CD4-positive, alpha-beta T cell (primary cell): ENCODE measurements around the gene MSI2. TPM values are rescaled to one million over a fixed set of nuclear protein-coding genes. Genes with fewer than 3 reads are reported as not detected.
A peak's percentile ranks its signal among the peaks of the same experiment; 100 is the strongest.

Source experiments
- ATAC-seq: fragments of 200-7000 bp; cut with Tn5 transposase; one replicate; pipeline ENCODE4 v1.10.0; 2022; ENCODE audit warnings: mild to moderate bottlenecking; ENCODE audit not compliant: poor library complexity
- CTCF ChIA-PET: fragments of 350-600 bp; sonication (Branson Sonifier 250); formaldehyde crosslinking; loops from one replicate; lab custom pipeline; 2021; ENCODE audit warnings: antibody characterized with exemption, inconsistent platforms; lab: Charles Lee
- POLR2A ChIA-PET: fragments of 350-600 bp; sonication (Branson Sonifier 250); formaldehyde crosslinking; loops from one replicate; lab custom pipeline; 2021; ENCODE audit warnings: antibody characterized with exemption, inconsistent platforms; lab: Charles Lee
- DNase-seq, 14 experiments: peaks; one replicate each; pipeline ENCODE4 v3.0.0-alpha.2; 2013 to 2020; ENCODE audit warnings: mixed read lengths in 2 of 14
- H3K27ac ChIP-seq, 2 donors: one replicate each; pipeline versions ENCODE4 v1.5.1 to v1.7.0; 2013; ENCODE audit warnings: low read length in 2 of 2, low read depth in 1 of 2, mild to moderate bottlenecking in 1 of 2
- H3K27me3 ChIP-seq, 2 experiments: 1 replicate in 1 of 2; 2 replicates in 1 of 2; pipeline versions ENCODE4 v1.6.1 to v1.7.0; 2013; ENCODE audit warnings: low read length in 2 of 2, control low read depth in 1 of 2, mild to moderate bottlenecking in 1 of 2, moderate library complexity in 1 of 2; ENCODE audit not compliant: insufficient read depth in 2 of 2, control insufficient read depth in 1 of 2
- H3K36me3 ChIP-seq: one replicate; pipeline ENCODE4 v1.6.1; 2013; ENCODE audit warnings: low read length, control low read depth; ENCODE audit not compliant: insufficient read depth
- H3K4me1 ChIP-seq: one replicate; pipeline ENCODE4 v1.6.1; 2013; ENCODE audit warnings: low read length, control low read depth; ENCODE audit not compliant: insufficient read depth
- H3K4me3 ChIP-seq: one replicate; pipeline ENCODE4 v1.5.1; 2013; ENCODE audit warnings: mild to moderate bottlenecking, low read length, moderate library complexity
- H3K9me3 ChIP-seq, 2 experiments: 1 replicate in 1 of 2; 2 replicates in 1 of 2; pipeline versions ENCODE4 v1.6.1 to v1.7.0; 2013; ENCODE audit warnings: low read length in 2 of 2, mild to moderate bottlenecking in 2 of 2, control low read depth in 1 of 2, moderate library complexity in 1 of 2; ENCODE audit not compliant: control insufficient read depth in 1 of 2, insufficient read depth in 1 of 2
- H3K27ac Mint-ChIP-seq: one replicate; pipeline ENCODE4 v1.8.0; 2020; ENCODE audit warnings: mixed read lengths
- H3K27me3 Mint-ChIP-seq: one replicate; pipeline ENCODE4 v1.8.0; 2021; ENCODE audit warnings: mixed read lengths
- H3K36me3 Mint-ChIP-seq: one replicate; pipeline ENCODE4 v1.8.0; 2021; ENCODE audit warnings: low read depth, mixed read lengths
- H3K4me1 Mint-ChIP-seq: one replicate; pipeline ENCODE4 v1.8.0; 2021; ENCODE audit warnings: low read depth, mixed read lengths
- H3K4me3 Mint-ChIP-seq: one replicate; pipeline ENCODE4 v1.8.0; 2020; ENCODE audit warnings: mild to moderate bottlenecking, mixed read lengths
- H3K9me3 Mint-ChIP-seq: one replicate; pipeline ENCODE4 v1.8.0; 2020; ENCODE audit warnings: mixed read lengths
- CTCF ChIP-seq: fragments of 200-600 bp; IDR thresholded peaks from one replicate; pipeline ENCODE4 v1.8.0; 2022; ENCODE audit warnings: antibody characterized with exemption, mild to moderate bottlenecking
- intact Hi-C, 2 experiments: fragments of 100-400 bp; cut with DNase I in 1 of 2; cut with micrococcal nuclease in 1 of 2; formaldehyde crosslinking; loops; one replicate each; pipeline versions ENCODE4 v1.15.1 to v1.9.0; 2023 to 2025; cut with DNase I, micrococcal nuclease
- total RNA-seq, 174 experiments: library from RNA in 2 of 174; stranded (reverse) in 2 of 174; gene quantifications; one replicate each; pipeline ENCODE4 v1.2.3 and lab custom pipeline; 2021 to 2026

MSI2 gene
- total RNA-seq, 2 experiments from 2014 or later = 129 to 132 TPM

- no peak overlapping the region for H3K4me3 ChIP-seq
- Mint-ChIP-seq H3K9me3 (no peaks in the 10 kb centered on the region), H3K36me3 (no peaks in the 10 kb centered on the region), H3K27ac (peak overlapping the region; percentile 76), H3K4me1 (no peaks in the 10 kb centered on the region), H3K27me3 (no peaks in the 10 kb centered on the region), H3K4me3 (no peak overlapping the region)
- no peak for TF ChIP-seq CTCF
- H3K27ac ChIP-seq = peak overlapping the region in 1 of 2 donors; percentile 29
- CTCF ChIA-PET = interaction anchor here (0.5 kb wide), 1 partner anchor 39 kb away, joined by 3 read pairs; no protein-coding TSS in a partner anchor
- H3K27me3 ChIP-seq = no peaks in the 10 kb centered on the region
- POLR2A ChIA-PET = no interaction called here
- H3K4me1 ChIP-seq = peaks cover 6% of the 10 kb centered on the region
- peaks cover 0 to 5% of the 10 kb centered on the region in 2 experiments for H3K9me3 ChIP-seq
- ATAC-seq (no peak), DNase-seq (no peak)
- no peaks in the 10 kb centered on the region for H3K36me3 ChIP-seq
- intact Hi-C loops = no loop called here
These were observed 410.0 kb downstream of the MSI2 start for GRCh38 chr17:57666201-57666870.

DNA sequence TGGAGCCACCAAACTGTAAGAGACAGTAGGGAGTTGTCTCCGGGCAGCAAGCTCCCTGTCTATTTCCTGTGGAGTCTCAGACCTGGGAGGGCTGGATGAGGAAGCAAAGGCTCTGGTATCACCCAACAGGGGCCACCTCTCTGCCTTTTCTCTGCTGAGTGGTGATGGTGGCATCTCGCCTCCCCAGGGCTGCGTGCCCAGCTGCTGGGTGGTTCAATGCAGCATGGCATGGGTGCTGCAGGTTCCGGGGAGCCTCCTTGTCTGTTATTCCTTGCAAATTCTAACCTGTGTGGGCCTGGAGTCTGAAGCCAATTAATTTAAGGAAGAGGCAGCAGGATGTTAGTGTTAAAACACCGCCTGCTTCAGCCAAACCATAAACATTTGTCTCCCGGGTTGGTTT lies 410.6 kb downstream of the MSI2 start:
- no peak overlapping the region for H3K4me3 Mint-ChIP-seq
- no peak for TF ChIP-seq CTCF
- Histone ChIP-seq H3K9me3 (peaks cover 0 to 5% of the 10 kb centered on the region in 2 experiments), H3K4me1 (peaks cover 11% of the 10 kb centered on the region), H3K27ac (no peak overlapping the region), H3K27me3 (no peaks in the 10 kb centered on the region), H3K4me3 (no peak overlapping the region), H3K36me3 (no peaks in the 10 kb centered on the region)
- no peaks in the 10 kb centered on the region for H3K36me3 Mint-ChIP-seq
- CTCF ChIA-PET = no interaction called here
- no peaks in the 10 kb centered on the region for H3K27me3 Mint-ChIP-seq
- peaks cover 5% of the 10 kb centered on the region for H3K4me1 Mint-ChIP-seq
- H3K9me3 Mint-ChIP-seq = no peaks in the 10 kb centered on the region
- DNase-seq (no peak), ATAC-seq (no peak)
- H3K27ac Mint-ChIP-seq = peak overlapping the region; percentile 76
- POLR2A ChIA-PET = no interaction called here
- intact Hi-C loops = no loop called here

DNA sequence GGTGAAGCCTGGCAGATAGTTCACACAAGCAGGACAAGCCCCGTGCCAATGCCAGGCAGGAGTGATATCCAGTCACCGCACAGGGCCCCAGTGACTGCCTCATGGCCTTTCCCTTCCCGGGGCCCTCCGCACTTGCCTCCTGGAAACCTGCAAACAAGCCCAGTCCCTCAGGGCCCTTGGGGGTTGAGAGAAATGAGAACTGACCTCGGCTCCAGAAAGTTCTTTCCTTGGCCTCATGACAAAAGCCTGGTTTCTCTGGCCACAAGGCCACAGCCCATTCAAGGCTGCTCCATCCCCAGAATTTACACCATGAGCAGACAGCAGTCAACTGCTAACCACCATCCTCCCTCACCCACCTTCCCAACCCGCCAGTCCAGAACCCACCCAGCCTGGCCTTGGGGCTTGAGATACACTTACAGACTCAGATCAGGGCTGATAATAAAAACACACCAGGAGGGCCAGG lies 411.2 kb downstream of the MSI2 start:
- intact Hi-C loops = no loop called here
- DNase-seq (no peak), ATAC-seq (no peak)
- no peaks in the 10 kb centered on the region for H3K27me3 Mint-ChIP-seq
- Histone ChIP-seq H3K27ac (no peak overlapping the region), H3K9me3 (peaks cover 0 to 5% of the 10 kb centered on the region in 2 experiments), H3K27me3 (no peaks in the 10 kb centered on the region), H3K36me3 (no peaks in the 10 kb centered on the region), H3K4me3 (no peak overlapping the region), H3K4me1 (peaks cover 17% of the 10 kb centered on the region)
- H3K4me1 Mint-ChIP-seq = peaks cover 10% of the 10 kb centered on the region
- no peak overlapping the region for H3K27ac Mint-ChIP-seq
- CTCF ChIA-PET = no interaction called here
- no peaks in the 10 kb centered on the region for H3K9me3 Mint-ChIP-seq
- POLR2A ChIA-PET = no interaction called here
- no peak for TF ChIP-seq CTCF
- H3K4me3 Mint-ChIP-seq = no peak overlapping the region
- H3K36me3 Mint-ChIP-seq = no peaks in the 10 kb centered on the region
